Measurements from ENCODE around the gene PAXIP1.
"Not testable (repeated sequence)": the region's sequence is repeated elsewhere in the genome, so short reads cannot be mapped to it uniquely, and the experiment has no call there.

The PAXIP1 gene, protein sequence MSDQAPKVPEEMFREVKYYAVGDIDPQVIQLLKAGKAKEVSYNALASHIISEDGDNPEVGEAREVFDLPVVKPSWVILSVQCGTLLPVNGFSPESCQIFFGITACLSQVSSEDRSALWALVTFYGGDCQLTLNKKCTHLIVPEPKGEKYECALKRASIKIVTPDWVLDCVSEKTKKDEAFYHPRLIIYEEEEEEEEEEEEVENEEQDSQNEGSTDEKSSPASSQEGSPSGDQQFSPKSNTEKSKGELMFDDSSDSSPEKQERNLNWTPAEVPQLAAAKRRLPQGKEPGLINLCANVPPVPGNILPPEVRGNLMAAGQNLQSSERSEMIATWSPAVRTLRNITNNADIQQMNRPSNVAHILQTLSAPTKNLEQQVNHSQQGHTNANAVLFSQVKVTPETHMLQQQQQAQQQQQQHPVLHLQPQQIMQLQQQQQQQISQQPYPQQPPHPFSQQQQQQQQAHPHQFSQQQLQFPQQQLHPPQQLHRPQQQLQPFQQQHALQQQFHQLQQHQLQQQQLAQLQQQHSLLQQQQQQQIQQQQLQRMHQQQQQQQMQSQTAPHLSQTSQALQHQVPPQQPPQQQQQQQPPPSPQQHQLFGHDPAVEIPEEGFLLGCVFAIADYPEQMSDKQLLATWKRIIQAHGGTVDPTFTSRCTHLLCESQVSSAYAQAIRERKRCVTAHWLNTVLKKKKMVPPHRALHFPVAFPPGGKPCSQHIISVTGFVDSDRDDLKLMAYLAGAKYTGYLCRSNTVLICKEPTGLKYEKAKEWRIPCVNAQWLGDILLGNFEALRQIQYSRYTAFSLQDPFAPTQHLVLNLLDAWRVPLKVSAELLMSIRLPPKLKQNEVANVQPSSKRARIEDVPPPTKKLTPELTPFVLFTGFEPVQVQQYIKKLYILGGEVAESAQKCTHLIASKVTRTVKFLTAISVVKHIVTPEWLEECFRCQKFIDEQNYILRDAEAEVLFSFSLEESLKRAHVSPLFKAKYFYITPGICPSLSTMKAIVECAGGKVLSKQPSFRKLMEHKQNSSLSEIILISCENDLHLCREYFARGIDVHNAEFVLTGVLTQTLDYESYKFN

DNA sequence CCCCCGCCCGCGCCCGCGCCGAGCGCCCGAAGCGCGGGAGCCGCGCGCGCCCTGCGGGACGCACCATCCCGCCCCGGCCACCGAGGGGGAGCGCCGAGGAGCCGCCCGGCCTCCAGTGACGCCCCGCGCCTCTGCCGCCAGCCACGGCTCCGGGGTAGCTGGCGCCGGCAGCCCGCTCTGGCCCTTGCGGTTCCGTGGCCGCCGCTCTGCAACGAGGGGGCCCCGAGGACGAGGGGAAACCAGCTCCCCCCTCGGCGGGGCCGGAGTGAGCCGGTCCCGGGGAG, at the start of gene PAXIP1:
Gene PAXIP1, minus strand, starts transcription at position 33 of the 284 bp plus-strand sequence. CDS start 195 bp downstream, outside the sequence.
- DNase-seq, result peak; percentile 64

- DNase-seq, result no peak
Measured at GRCh38 chr7:155051355-155051754, 48.4 kb upstream of the PAXIP1 start.

GRCh38 chr7:155048006-155048405, 45.1 kb upstream of the PAXIP1 start:
- no peak for DNase-seq

DNA sequence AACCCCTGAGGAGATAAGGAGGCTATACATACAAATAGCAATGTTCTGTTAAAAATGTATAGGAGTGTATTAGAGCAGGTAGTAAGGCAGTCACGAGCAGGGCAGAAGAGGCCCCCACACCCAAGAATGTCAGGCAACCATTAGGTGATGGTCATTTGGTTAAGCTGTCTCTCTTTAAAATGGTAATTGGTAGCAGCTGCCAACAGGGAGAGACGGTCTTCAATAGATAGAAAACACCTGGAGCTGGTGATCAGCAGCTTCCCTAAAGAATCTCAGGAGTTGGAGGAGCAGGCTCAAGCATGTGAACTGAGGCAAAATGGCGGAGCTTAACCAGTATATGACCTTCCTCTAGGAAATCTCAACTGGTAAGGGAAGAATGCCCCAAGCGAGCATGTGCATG, 40.8 kb upstream of the PAXIP1 start:
- no peak for DNase-seq

DNA sequence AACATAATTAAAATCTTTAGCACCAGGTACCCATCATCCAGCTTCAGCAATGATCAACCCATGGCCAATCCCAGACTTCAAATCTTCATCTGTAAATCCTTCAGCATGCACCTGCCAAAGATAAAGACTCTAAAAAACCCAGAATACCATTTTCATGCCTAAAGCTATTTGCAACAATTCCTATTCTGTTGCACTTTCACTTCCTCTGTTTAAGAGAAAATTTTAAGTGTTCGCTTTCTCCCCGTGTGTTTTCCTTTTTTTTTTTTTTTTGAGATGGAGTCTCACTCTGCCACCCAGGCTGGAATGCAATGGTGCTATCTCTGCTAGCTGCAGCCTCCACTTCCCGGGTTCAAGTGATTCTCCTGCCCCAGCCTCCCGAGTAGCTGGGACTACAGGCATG, 35.4 kb upstream of the PAXIP1 start:
- DNase-seq, result no peak

GRCh38 chr7:155034495-155034894, 31.6 kb upstream of the PAXIP1 start:
- not testable (repeated sequence) for DNase-seq

DNA sequence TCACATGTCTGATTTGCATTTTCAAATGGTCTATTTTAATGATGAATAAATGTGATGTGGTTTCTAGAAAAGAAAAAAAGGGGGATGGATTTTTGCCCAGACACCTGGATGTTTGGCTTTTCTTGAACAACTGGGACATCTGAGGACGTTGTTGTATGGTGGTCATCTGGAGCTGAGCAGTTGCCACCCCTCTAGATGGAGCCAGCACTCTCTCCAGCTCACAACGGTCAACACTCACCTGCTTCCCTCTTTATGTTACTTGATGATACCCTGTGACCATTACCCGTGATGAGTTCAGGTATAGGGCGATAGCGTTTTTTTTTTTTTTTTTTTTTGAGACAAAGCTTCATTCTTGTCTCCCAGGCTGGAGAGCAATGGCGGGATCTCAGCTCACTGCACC, 30.1 kb upstream of the PAXIP1 start:
- no peak for DNase-seq

DNA sequence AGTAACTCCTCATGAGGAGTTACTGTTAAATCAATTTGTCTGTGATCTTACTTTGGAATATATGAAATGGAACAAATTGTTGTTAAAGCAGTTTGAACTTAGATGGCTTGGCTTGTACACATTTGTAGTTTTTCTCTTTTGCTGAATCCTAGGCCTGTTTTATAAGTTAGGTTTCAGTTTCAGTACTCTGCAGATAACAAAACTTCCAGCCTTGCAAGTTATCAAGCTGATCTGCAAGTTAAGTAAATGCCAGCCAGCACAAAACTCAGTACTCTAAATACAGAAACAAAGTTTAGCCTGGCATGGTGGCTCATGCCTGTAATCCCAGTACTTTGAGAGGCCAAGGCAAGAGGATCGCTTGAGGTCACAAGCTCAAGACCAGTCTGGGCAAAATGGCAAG, 25.0 kb upstream of the PAXIP1 start:
- peak; percentile 4 for DNase-seq

- no peak for DNase-seq
Measured at GRCh38 chr7:155021699-155022145, 18.8 kb upstream of the PAXIP1 start.

DNA sequence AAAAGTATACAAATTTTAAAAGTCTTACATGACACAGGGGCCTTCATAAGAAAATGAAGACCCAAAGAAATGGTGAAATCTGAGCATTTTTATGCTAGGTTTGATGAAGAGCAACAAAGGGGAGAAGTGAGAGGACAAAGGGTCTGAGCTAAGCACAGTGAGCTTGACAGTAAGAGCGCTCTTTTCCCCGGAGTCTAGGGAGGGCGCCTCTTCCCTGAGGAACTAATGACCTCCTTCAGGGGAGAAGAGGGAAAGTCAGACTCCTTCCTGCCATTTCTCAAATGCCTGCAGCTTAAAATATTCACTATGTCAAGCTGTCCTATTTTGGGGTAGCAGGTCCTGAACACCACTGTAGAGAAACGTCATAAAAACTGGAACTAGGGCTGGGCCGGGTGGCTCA, 18.1 kb upstream of the PAXIP1 start:
- no peak for DNase-seq

DNA sequence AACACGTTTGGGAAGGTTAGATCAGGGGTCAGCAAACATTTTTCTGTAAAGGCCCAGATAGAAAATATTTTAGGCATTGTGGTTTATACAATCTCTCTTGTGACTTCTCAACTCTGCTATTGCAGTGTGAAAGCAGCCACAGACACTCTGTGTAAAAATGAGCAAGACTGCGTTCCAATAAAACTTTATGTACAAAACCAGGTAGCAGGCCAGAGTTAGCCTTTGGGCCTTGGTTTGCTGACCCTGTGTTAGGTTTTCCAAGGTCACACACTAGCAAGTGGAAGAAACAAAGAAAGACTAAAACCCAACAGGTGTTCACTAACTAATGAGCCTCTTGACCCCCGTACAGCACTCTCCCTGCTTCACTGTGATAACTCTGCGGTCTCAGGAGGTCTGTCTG, 14.9 kb upstream of the PAXIP1 start:
- DNase-seq, result no peak

GRCh38 chr7:155011086-155011485, 8.2 kb upstream of the PAXIP1 start:
- DNase-seq, result no peak

- DNase-seq, result peak; percentile 30
Measured at GRCh38 chr7:155009570-155010157, 6.7 kb upstream of the PAXIP1 start.

- peak; percentile 36 for DNase-seq
Measured at GRCh38 chr7:155007947-155008346, 5.0 kb upstream of the PAXIP1 start.

- peak; percentile 86 for DNase-seq
Measured at GRCh38 chr7:155003376-155004214, 671 bp upstream of the PAXIP1 start.

GRCh38 chr7:155002411-155003091, 373 bp downstream of the PAXIP1 start:
- DNase-seq, result no peak

GRCh38 chr7:155001756-155002410, 1.0 kb downstream of the PAXIP1 start:
- peak; percentile 28 for DNase-seq

DNA sequence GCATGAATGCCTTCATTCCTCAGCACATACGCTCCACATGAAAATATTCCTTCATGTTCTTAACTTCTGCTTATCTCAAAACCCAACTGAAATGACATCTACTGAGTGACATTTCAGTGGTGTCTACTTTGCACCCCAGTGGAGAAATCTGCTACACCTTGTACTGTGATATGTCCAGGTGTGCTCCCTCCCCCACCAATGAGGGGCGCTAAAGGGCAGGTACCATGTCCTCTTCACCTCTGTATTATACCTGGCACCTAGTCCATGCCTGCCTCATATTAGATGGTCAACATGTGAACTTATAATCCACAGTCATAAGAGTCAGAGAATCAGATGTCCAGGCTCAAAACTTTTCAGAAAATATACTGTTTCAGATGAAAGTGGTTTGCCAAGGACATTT, 2.1 kb downstream of the PAXIP1 start:
- DNase-seq, result peak; percentile 30

- no peak for DNase-seq
Measured at GRCh38 chr7:154998481-154998880, 4.4 kb downstream of the PAXIP1 start.

DNA sequence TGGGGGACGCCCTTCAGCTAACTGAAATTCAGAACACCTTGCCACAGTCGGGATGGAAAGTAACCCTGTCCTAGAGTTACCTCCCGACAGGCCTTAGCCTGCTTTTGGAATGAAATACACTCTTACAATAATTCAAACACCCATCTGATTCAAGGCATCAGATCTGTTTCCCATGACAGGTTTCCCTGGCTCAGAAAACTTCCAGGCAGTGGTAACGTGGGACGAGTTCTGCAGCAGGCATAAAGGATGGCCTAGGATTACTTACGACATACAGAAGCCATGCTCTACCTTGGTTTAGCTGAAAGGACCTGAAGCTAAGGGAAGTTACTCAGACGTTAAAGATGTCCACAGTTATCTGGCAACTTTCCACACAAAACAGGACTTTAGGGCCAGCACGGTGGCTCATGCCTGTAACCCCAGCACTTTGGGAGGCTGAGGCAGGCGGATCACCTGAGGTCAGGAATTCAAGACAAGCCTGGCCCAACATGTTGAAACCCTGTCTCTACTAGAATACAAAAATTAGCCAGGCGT, 5.0 kb downstream of the PAXIP1 start:
- DNase-seq, result no peak

- DNase-seq, result no peak
Measured at GRCh38 chr7:154996756-154997155, 6.2 kb downstream of the PAXIP1 start.

Data from activated CD4-positive, alpha-beta T cell treated with anti-CD3 and anti-CD28 coated beads, Interleukin-10, Interleukin-2, amounts not matched to agents 100 ng/mL and 50 ng/mL, durations not matched to agents 16 hours and 8 hours (primary cell).